Renal cortical epithelial cell (primary cell): ENCODE measurements around the gene EPC2. TPM values are rescaled to one million over a fixed set of nuclear protein-coding genes. Genes with fewer than 3 reads are reported as not detected.
A peak's percentile ranks its signal among the peaks of the same experiment; 100 is the strongest.

Experiments
- DNase-seq: peaks from one replicate; pipeline ENCODE4 v3.0.0-alpha.2; 2011; ENCODE audit warnings: low read depth
- total RNA-seq: library from RNA; depleted of rRNA; stranded (reverse); fragments of >200 nt; gene quantifications from 2 replicates; pipeline ENCODE4 v1.2.3, GENCODE V29; 2014

EPC2 gene, protein sequence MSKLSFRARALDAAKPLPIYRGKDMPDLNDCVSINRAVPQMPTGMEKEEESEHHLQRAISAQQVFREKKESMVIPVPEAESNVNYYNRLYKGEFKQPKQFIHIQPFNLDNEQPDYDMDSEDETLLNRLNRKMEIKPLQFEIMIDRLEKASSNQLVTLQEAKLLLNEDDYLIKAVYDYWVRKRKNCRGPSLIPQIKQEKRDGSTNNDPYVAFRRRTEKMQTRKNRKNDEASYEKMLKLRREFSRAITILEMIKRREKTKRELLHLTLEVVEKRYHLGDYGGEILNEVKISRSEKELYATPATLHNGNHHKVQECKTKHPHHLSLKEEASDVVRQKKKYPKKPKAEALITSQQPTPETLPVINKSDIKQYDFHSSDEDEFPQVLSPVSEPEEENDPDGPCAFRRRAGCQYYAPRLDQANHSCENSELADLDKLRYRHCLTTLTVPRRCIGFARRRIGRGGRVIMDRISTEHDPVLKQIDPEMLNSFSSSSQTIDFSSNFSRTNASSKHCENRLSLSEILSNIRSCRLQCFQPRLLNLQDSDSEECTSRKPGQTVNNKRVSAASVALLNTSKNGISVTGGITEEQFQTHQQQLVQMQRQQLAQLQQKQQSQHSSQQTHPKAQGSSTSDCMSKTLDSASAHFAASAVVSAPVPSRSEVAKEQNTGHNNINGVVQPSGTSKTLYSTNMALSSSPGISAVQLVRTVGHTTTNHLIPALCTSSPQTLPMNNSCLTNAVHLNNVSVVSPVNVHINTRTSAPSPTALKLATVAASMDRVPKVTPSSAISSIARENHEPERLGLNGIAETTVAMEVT
- total RNA-seq = 11.1 and 37.9 TPM in 2 replicates

- DNase-seq = no peak
Observed at GRCh38 chr2:148643998-148644882, at the start of gene EPC2. TSS of gene EPC2 (plus strand) at chr2:148644751. CDS start at chr2:148645018, 267 bp downstream.

DNA sequence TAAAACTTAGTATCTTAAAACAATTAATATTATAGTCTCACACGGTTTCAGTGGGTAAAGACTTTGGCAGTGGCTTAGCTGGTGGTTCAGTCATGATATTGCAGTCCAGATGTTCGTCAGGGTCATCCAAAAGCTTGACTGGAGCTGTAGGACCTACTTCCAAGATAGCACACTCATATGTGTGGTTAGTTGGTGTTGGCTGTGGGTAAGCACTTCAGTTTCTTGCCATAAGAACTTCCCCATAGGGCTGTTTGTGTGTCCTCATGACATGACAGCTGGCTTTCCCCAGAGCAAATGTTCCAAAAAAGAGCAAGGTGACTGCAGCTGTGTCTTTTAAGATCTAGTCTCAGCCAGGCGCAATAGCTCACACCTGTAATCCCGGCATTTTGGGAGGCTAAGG, 48.5 kb upstream of the EPC2 start:
- DNase-seq = no peak

GRCh38 chr2:148599109-148599991, 45.2 kb upstream of the EPC2 start:
- DNase-seq = peak; percentile 39

DNA sequence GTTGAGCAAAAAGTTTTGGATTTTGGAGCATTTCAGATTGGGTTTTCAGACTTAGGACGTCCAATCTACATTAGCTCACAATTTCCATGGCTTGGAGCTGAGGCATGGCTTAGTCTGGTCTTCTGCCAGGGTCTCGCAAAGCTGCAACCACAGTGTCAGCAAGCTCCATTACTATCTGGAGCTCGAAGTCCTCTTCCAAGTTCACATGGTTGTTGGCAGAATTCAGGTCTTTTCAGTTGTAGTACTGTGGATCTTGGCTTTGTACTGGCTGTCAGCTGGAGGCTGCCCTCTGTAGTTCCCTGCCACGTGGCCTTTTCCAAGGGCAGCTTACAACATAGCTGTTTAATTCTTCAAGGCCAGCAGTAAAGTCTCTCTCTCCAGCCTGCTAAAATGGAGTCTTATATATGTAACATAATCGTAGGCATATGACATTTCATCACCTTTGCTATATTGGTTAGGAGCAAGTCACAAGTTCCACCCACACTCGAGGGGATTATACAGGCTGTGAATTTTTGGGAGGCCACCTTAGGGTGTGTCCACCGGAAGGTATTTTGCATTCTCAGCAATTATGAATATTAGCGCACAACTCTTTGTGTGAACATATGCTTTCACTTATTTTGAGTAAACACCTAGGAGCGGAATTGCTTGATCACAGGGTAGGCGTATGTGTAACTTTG, 41.5 kb upstream of the EPC2 start:
- no peak for DNase-seq

- DNase-seq = no peak
Observed at GRCh38 chr2:148603562-148603920, 41.0 kb upstream of the EPC2 start.

- DNase-seq = no peak
Observed at GRCh38 chr2:148604927-148605326, 39.6 kb upstream of the EPC2 start.

DNA sequence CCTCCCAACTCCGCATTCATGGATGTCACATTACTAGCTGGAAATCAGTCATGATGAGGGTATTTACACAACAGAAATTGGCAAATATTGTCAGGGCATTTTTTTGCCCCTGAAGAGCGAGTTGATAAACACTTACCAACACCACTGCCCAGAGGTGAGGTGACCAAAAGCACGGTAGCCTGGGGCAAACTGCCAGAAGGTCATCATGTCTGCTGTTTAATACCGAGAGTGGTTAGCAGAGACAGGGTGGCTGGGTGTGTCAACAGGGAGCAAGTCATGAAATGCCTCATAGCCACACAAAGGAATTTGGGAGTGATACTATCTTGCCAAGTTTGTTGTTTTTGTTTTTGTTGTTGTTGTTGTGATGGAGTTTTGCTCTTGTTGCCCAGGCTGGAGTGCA, 37.0 kb upstream of the EPC2 start:
- DNase-seq = peak; percentile 11

GRCh38 chr2:148613231-148614013, 31.1 kb upstream of the EPC2 start:
- DNase-seq = no peak

- DNase-seq = peak; percentile 81
Observed at GRCh38 chr2:148614014-148614321, 30.6 kb upstream of the EPC2 start.

DNA sequence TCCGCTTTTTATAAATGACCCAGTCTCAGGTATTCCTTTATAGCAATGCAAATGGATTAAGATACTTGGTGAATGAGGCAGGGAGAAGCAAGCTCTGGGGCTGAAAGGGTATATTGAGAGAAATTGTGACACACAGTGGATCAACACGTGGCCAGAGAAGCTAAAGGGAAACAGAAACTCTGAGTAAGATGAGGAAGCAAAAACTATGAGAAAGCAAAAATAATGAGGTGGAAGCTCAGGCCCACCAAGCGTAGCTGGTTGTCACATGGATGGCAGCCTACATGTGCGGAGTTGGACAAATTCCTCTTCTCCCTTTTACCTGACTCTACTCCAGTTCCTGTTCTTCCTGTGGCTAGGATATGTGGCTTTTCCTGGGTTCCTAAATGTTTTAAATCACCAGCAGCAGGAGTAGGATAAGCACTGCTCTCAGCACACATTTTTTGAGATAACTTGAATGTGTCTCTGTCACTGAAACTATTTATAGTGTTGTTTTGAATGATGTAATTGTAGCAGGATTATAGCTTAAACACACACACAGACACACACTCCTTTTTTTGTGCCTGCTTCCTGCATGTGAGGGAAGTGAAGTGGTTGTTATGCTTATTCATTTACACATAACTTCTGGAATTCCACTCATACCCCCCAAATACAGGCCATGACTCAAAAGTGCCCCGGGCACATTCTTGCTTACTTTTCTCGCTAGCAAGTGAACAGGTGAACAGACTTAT, 30.1 kb upstream of the EPC2 start:
- DNase-seq = peak; percentile 97

DNA sequence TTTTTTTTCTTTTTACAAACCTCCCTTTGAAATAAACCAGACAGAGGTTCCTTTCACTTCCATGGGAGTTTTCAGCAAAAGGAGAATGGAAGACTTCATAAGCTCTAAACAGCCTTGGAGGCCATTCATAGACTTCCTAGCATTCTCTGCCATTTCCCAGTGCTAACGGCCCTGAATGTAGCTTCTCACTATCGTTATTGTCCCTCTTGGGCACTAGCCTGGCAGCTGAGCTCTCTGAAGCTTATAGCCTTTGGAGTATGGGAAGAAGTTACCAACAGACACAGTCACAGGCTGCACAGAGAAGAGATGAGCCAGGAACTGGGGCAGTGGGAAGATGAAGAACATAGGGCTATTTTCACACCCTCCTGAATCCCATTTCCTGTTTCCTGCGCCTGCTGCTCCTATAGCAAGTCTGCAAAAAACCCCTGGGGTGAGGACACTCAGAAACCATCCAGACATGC, 29.1 kb upstream of the EPC2 start:
- no peak for DNase-seq

DNA sequence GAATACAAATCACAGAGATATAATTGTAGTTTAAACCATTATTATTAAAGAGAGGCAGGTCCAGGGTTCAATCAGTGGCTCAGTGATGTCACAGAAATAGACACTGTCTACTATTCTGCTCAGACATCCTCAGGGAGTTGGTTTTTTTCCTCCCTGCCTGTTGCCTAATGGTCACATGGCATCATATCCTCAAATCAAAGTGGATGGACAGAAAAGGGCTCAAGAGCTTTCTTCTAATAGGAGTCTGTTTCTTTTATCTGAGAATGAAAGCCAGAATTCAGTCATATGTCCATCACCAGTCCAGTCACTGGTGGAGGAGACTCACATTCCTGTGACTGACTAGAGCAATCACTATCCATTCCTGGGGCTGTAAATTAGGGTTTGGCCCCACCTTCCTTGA, 27.9 kb upstream of the EPC2 start:
- DNase-seq = no peak

- DNase-seq = no peak
Observed at GRCh38 chr2:148617219-148617618, 27.3 kb upstream of the EPC2 start.

- DNase-seq = no peak
Observed at GRCh38 chr2:148619560-148620195, 24.9 kb upstream of the EPC2 start.

DNA sequence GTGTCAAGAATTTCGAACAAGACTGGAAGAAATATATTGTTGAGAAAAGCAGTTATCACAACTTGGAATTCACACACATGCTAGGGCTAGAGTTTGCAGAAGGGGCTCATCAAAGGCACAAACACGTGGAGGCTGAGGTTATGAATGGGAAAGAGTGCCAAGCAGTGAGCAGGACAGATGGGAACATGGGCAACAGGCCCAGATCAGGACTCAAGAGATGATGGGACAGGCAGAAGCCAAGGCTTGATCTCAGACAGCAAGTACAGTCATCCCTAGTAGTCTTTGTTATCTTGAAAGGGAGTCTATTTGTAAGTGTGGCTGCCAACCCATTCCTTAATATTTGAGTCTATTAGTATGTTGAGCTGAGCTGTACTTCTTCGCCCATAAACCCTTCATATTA, 22.2 kb upstream of the EPC2 start:
- DNase-seq = no peak

- DNase-seq = no peak
Observed at GRCh38 chr2:148623086-148623485, 21.5 kb upstream of the EPC2 start.

- DNase-seq = no peak
Observed at GRCh38 chr2:148627224-148627623, 17.3 kb upstream of the EPC2 start.

- DNase-seq = no peak
Observed at GRCh38 chr2:148634749-148635148, 9.8 kb upstream of the EPC2 start.

DNA sequence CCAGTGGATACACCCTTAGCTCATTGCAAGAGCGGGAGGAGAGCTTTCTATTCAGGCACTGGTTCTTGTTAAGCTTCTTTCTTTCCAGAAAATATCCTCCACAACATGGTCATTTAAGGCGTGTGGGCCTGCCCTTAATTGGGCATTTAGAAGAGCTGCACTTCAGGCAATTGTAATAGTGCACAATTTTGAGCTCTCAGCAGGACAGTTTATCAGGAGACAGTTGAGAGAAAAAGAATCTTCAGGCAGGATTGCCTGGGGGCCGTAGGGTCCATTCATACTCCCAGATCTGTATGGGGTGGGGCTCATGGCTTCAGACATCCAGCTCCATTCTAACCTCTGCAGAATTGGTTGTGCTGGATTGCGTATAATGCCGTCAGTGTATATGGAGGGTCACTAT, 6.0 kb upstream of the EPC2 start:
- DNase-seq = no peak
